Measurements from ENCODE around the gene PTCSC3.
A peak's percentile ranks its signal among the peaks of the same experiment; 100 is the strongest.

GRCh38 chr14:36091096-36091495 lies 85.4 kb downstream of the PTCSC3 start:
- TF ChIP-seq MAFK (IDR thresholded peaks at IDR 0.05; ENCODE audit: partially characterized antibody): peak; percentile 91
- no peak for TF ChIP-seq RFX5 (IDR thresholded peaks at IDR 0.05)
- TF ChIP-seq CTCF (IDR thresholded peaks at IDR 0.05): no peak
- no peak for TF ChIP-seq RNF2 (IDR thresholded peaks at IDR 0.05; ENCODE audit: borderline replicate concordance, low read depth)
- TF ChIP-seq EHMT2 (IDR thresholded peaks at IDR 0.05; ENCODE audit: low read depth): no peak
- TF ChIP-seq POLR2AphosphoS2 (conservative IDR thresholded peaks at IDR 0.05; ENCODE audit: low read length): no peak
- TF ChIP-seq POLR2A (IDR thresholded peaks at IDR 0.05; ENCODE audit: low read length): no peak
- TF ChIP-seq NFE2L2 (conservative IDR thresholded peaks at IDR 0.05; ENCODE audit: low read length): no peak; the same call in 1 of the 2 replicates
